ENCODE measurements around the gene IFNL4.

DNA sequence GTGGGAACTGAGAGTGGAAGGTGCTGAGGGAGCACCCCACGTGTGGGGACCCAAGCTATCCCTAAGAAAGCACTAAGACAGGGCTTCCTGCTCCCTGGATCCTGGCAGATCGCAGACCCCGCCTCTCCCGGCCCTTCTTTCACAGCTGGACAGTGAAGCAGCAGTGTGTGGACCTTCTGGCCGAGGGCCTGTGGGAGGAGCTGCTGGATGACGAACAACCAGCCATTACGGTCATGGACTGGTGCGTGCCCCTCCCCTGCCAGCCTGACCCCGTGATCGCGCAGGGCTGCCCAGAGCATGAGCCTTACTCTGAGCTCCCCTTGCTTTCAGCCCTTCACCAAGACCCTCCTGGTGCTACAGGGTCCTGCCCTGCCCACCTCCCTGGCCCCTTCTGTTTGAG lies 49.6 kb downstream of the IFNL4 start:
- TF ChIP-seq, protein P1, sequence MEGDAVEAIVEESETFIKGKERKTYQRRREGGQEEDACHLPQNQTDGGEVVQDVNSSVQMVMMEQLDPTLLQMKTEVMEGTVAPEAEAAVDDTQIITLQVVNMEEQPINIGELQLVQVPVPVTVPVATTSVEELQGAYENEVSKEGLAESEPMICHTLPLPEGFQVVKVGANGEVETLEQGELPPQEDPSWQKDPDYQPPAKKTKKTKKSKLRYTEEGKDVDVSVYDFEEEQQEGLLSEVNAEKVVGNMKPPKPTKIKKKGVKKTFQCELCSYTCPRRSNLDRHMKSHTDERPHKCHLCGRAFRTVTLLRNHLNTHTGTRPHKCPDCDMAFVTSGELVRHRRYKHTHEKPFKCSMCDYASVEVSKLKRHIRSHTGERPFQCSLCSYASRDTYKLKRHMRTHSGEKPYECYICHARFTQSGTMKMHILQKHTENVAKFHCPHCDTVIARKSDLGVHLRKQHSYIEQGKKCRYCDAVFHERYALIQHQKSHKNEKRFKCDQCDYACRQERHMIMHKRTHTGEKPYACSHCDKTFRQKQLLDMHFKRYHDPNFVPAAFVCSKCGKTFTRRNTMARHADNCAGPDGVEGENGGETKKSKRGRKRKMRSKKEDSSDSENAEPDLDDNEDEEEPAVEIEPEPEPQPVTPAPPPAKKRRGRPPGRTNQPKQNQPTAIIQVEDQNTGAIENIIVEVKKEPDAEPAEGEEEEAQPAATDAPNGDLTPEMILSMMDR (IDR thresholded peaks at IDR 0.05; ENCODE audit: low read length) = no peak
- TF ChIP-seq EZH2 (IDR thresholded peaks at IDR 0.05; ENCODE audit: borderline replicate concordance, low read length) = no peak

All from OCI-LY1 (cell line).